Progenitor cell of endocrine pancreas (in vitro differentiated cells): ENCODE measurements around the gene DSE. TPM values are rescaled to one million over a fixed set of nuclear protein-coding genes. Genes with fewer than 3 reads are reported as not detected.

Experiments used
- DNase-seq: peaks from one replicate; pipeline ENCODE4 v3.0.0; 2021; ENCODE audit warnings: low spot score; ENCODE audit not compliant: unreplicated experiment
- H3K27ac Mint-ChIP-seq: 2 replicates; pipeline ENCODE4 v1.8.0; 2021; ENCODE audit warnings: mild to moderate bottlenecking, moderate library complexity, mixed read lengths
- H3K27me3 Mint-ChIP-seq: 2 replicates; pipeline ENCODE4 v1.8.0; 2021; ENCODE audit warnings: mixed read lengths
- H3K36me3 Mint-ChIP-seq: 2 replicates; pipeline ENCODE4 v1.8.0; 2022; ENCODE audit warnings: mixed read lengths; ENCODE audit not compliant: insufficient read depth
- H3K4me1 Mint-ChIP-seq: 2 replicates; pipeline ENCODE4 v1.8.0; 2021; ENCODE audit warnings: low read depth, mixed read lengths
- H3K4me3 Mint-ChIP-seq: 2 replicates; pipeline ENCODE4 v1.8.0; 2021; ENCODE audit warnings: low read depth, mild to moderate bottlenecking, moderate library complexity, mixed read lengths
- H3K9me3 Mint-ChIP-seq: 2 replicates; pipeline ENCODE4 v1.8.0; 2021; ENCODE audit warnings: low read depth, mixed read lengths
- total RNA-seq: library from RNA; stranded (reverse); gene quantifications from 2 replicates; pipeline ENCODE4 v1.2.1, GENCODE V29; 2021
- TF ChIP-seq, protein P1 (sequence below): fragments of 200-600 bp; sonication (generic); IDR thresholded peaks from one replicate; pipeline ENCODE4 v1.5.0; 2021; ENCODE audit warnings: antibody characterized with exemption, mild to moderate bottlenecking; ENCODE audit not compliant: unreplicated experiment

DSE gene
- total RNA-seq, 1 donor from 2014 or later: 20.4 TPM

GRCh38 chr6:116373940-116374339, 3.2 kb downstream of the DSE start:
- H3K9me3 Mint-ChIP-seq: no peaks in the 10 kb centered on the region
- no peak overlapping the region for H3K27ac Mint-ChIP-seq
- peaks cover 9% of the 10 kb centered on the region for H3K4me1 Mint-ChIP-seq
- TF ChIP-seq, protein P1, sequence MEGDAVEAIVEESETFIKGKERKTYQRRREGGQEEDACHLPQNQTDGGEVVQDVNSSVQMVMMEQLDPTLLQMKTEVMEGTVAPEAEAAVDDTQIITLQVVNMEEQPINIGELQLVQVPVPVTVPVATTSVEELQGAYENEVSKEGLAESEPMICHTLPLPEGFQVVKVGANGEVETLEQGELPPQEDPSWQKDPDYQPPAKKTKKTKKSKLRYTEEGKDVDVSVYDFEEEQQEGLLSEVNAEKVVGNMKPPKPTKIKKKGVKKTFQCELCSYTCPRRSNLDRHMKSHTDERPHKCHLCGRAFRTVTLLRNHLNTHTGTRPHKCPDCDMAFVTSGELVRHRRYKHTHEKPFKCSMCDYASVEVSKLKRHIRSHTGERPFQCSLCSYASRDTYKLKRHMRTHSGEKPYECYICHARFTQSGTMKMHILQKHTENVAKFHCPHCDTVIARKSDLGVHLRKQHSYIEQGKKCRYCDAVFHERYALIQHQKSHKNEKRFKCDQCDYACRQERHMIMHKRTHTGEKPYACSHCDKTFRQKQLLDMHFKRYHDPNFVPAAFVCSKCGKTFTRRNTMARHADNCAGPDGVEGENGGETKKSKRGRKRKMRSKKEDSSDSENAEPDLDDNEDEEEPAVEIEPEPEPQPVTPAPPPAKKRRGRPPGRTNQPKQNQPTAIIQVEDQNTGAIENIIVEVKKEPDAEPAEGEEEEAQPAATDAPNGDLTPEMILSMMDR: no peak
- no peaks in the 10 kb centered on the region for H3K36me3 Mint-ChIP-seq
- no peak overlapping the region for H3K4me3 Mint-ChIP-seq
- DNase-seq: no peak
- H3K27me3 Mint-ChIP-seq: peaks cover 6% of the 10 kb centered on the region

GRCh38 chr6:116374586-116374985, 3.8 kb downstream of the DSE start:
- Mint-ChIP-seq H3K4me1 (peaks cover 9% of the 10 kb centered on the region), H3K9me3 (no peaks in the 10 kb centered on the region), H3K27me3 (peaks cover 6% of the 10 kb centered on the region), H3K27ac (no peak overlapping the region), H3K36me3 (no peaks in the 10 kb centered on the region), H3K4me3 (no peak overlapping the region)
- TF ChIP-seq, protein P1: no peak
- no peak for DNase-seq

DNA sequence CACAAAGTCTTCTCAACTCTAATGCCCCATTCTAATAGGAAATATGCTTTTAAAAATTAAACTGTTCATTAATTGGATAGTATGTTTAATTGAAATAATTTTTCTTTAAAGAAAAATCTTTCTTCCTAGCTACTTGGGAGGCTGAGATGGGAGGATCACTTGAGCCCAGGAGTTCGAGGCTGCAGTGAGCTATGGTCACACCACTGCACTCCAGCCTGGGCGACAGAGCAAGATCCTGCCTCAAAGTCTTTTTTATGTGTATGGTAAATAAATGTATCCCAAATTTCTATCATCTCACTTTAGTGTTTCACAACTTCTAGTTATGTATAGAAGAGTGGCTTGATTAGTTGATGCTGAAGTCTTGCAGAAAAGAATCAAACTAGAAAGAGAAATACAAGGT, 4.5 kb downstream of the DSE start:
- no peak for DNase-seq
- Mint-ChIP-seq H3K9me3 (no peaks in the 10 kb centered on the region), H3K4me1 (peaks cover 4% of the 10 kb centered on the region), H3K4me3 (no peak overlapping the region), H3K27ac (no peak overlapping the region), H3K36me3 (no peaks in the 10 kb centered on the region), H3K27me3 (peaks cover under 1% of the 10 kb centered on the region)
- TF ChIP-seq, protein P1: no peak

- Mint-ChIP-seq H3K4me1 (peaks cover 4% of the 10 kb centered on the region), H3K4me3 (no peak overlapping the region), H3K36me3 (no peaks in the 10 kb centered on the region), H3K9me3 (no peaks in the 10 kb centered on the region), H3K27ac (no peak overlapping the region), H3K27me3 (no peaks in the 10 kb centered on the region)
- DNase-seq: no peak
- TF ChIP-seq, protein P1: no peak
Observed at GRCh38 chr6:116376149-116376548, 5.4 kb downstream of the DSE start.

- no peak for DNase-seq
- no peaks in the 10 kb centered on the region for H3K9me3 Mint-ChIP-seq
- H3K36me3 Mint-ChIP-seq: no peaks in the 10 kb centered on the region
- no peak overlapping the region for H3K27ac Mint-ChIP-seq
- TF ChIP-seq, protein P1: no peak
- no peak overlapping the region for H3K4me3 Mint-ChIP-seq
- H3K27me3 Mint-ChIP-seq: no peaks in the 10 kb centered on the region
- peaks cover 4% of the 10 kb centered on the region for H3K4me1 Mint-ChIP-seq
Observed at GRCh38 chr6:116379764-116380163, 9.0 kb downstream of the DSE start.
